ENCODE data around the gene CATSPER3. TPM values are rescaled to one million over a fixed set of nuclear protein-coding genes. Genes with fewer than 3 reads are reported as not detected.

Gene CATSPER3
- polyA plus RNA-seq, 1 donor (not counting 4 experiments of a cell fraction or from before 2014, with no cell fraction given), result 0.31 TPM

GRCh38 chr5:135053989-135054388, 86.3 kb downstream of the CATSPER3 start:
- TF ChIP-seq CTCF (optimal IDR thresholded peaks at IDR 0.05 in 1 of 3, IDR thresholded peaks at IDR 0.05 in 1 of 3, conservative IDR thresholded peaks at IDR 0.05 in 1 of 3; ENCODE audit: extremely low read depth in 1 of 3, insufficient read depth in 2 of 3, low read length in 3 of 3) (no peak), EZH2 (IDR thresholded peaks at IDR 0.05; ENCODE audit: low read length) (no peak)
- Histone ChIP-seq H3K9ac (ENCODE audit: control insufficient read depth, extremely low read depth, insufficient read depth, low read length) (no peak overlapping the region), H3K4me1 (ENCODE audit: control insufficient read depth, extremely low read depth, insufficient read depth, low read length) (no peaks in the 10 kb centered on the region), H2AFZ (ENCODE audit: control insufficient read depth, low read length) (no peak overlapping the region), H3K4me2 (ENCODE audit: control insufficient read depth, extremely low read depth, insufficient read depth, low read depth, low read length) (no peak overlapping the region), H3K36me3 (ENCODE audit: control insufficient read depth in 2 of 2, extremely low read depth in 1 of 2, insufficient read depth in 2 of 2, low read length in 2 of 2) (no peaks in the 10 kb centered on the region), H3K79me2 (ENCODE audit: control insufficient read depth, insufficient read depth, low read length) (no peaks in the 10 kb centered on the region), H3K9me3 (ENCODE audit: control insufficient read depth, low read depth, low read length) (no peaks in the 10 kb centered on the region), H3K27ac (ENCODE audit: control insufficient read depth, insufficient read depth, low read length) (no peak overlapping the region), H3K4me3 (ENCODE audit: control insufficient read depth in 2 of 3, extremely low read depth in 1 of 3, insufficient read depth in 2 of 3, low read depth in 1 of 3, low read length in 3 of 3) (no peak overlapping the region), H3K9me1 (ENCODE audit: control insufficient read depth, extremely low read depth, insufficient read depth, low read length) (no peaks in the 10 kb centered on the region), H3K27me3 (ENCODE audit: control insufficient read depth, extremely low read depth, insufficient read depth, low read length) (peaks cover 78% of the 10 kb centered on the region), H4K20me1 (ENCODE audit: control insufficient read depth, extremely low read depth, insufficient read depth, low read length) (no peaks in the 10 kb centered on the region)
- dilution Hi-C loops (cut with MboI; ENCODE audit: extremely low pct_ligation_motif_present, low sequenced_read_pairs), result no loop called here
- no peak for FAIRE-seq
- DNase-seq (ENCODE audit: low read depth, low spot score), result no peak

- H3K27me3 ChIP-seq (ENCODE audit: control insufficient read depth, extremely low read depth, insufficient read depth, low read length), result peaks cover 76% of the 10 kb centered on the region
These were observed 86.8 kb downstream of the CATSPER3 start for GRCh38 chr5:135054546-135054945.

More at GRCh38 chr5:135054546-135054945, 86.8 kb downstream of the CATSPER3 start:
- Histone ChIP-seq H3K4me1 (ENCODE audit: control insufficient read depth, extremely low read depth, insufficient read depth, low read length) (no peaks in the 10 kb centered on the region), H3K36me3 (ENCODE audit: control insufficient read depth in 2 of 2, extremely low read depth in 1 of 2, insufficient read depth in 2 of 2, low read length in 2 of 2) (no peaks in the 10 kb centered on the region), H3K9ac (ENCODE audit: control insufficient read depth, extremely low read depth, insufficient read depth, low read length) (no peak overlapping the region), H3K4me3 (ENCODE audit: control insufficient read depth in 2 of 3, extremely low read depth in 1 of 3, insufficient read depth in 2 of 3, low read depth in 1 of 3, low read length in 3 of 3) (no peak overlapping the region), H3K4me2 (ENCODE audit: control insufficient read depth, extremely low read depth, insufficient read depth, low read depth, low read length) (no peak overlapping the region), H3K79me2 (ENCODE audit: control insufficient read depth, insufficient read depth, low read length) (no peaks in the 10 kb centered on the region), H4K20me1 (ENCODE audit: control insufficient read depth, extremely low read depth, insufficient read depth, low read length) (no peaks in the 10 kb centered on the region), H3K9me1 (ENCODE audit: control insufficient read depth, extremely low read depth, insufficient read depth, low read length) (no peaks in the 10 kb centered on the region), H3K9me3 (ENCODE audit: control insufficient read depth, low read depth, low read length) (no peaks in the 10 kb centered on the region), H3K27ac (ENCODE audit: control insufficient read depth, insufficient read depth, low read length) (no peak overlapping the region), H2AFZ (ENCODE audit: control insufficient read depth, low read length) (no peak overlapping the region)
- DNase-seq (ENCODE audit: low read depth, low spot score) (no peak), FAIRE-seq (no peak)
- TF ChIP-seq CTCF (optimal IDR thresholded peaks at IDR 0.05 in 1 of 3, IDR thresholded peaks at IDR 0.05 in 1 of 3, conservative IDR thresholded peaks at IDR 0.05 in 1 of 3; ENCODE audit: extremely low read depth in 1 of 3, insufficient read depth in 2 of 3, low read length in 3 of 3) (no peak), EZH2 (IDR thresholded peaks at IDR 0.05; ENCODE audit: low read length) (no peak)
- dilution Hi-C loops (cut with MboI; ENCODE audit: extremely low pct_ligation_motif_present, low sequenced_read_pairs), result no loop called here
